OCI-LY1 (cell line): Measurements from ENCODE around the gene ZNF296.

Source experiments
- CTCF ChIP-seq: fragments of 200-600 bp; sonication (generic), shearing (Covaris generic); IDR thresholded peaks from 2 replicates; pipeline ENCODE4 v1.5.1; 2017; ENCODE audit warnings: mild to moderate bottlenecking, antibody characterized with exemption, low read length, moderate library complexity, mixed read lengths
- EZH2 ChIP-seq: fragments of 200-600 bp; sonication (generic), shearing (Covaris generic); IDR thresholded peaks from 2 replicates; pipeline ENCODE4 v1.8.0; 2017; ENCODE audit warnings: borderline replicate concordance, mixed run types, mild to moderate bottlenecking, antibody characterized with exemption, low read length, moderate library complexity, mixed read lengths

GRCh38 chr19:45086480-45086879 is 10.2 kb upstream of the ZNF296 start:
- TF ChIP-seq EZH2 (no peak), CTCF (no peak)
